MCF 10A (cell line): ENCODE results near the gene ENO1. TPM values are rescaled to one million over a fixed set of nuclear protein-coding genes. Genes with fewer than 3 reads are reported as not detected.
"Not testable (repeated sequence)": the region's sequence is repeated elsewhere in the genome, so short reads cannot be mapped to it uniquely, and the experiment has no call there.

ENCODE experiments used
- BruUV-seq: library from RNA; stranded (reverse); fragments of 400-500 nt; replicated peaks from 2 replicates; lab custom pipeline; 2021; lab: Mats Ljungman, UMichigan
- CTCF ChIA-PET: fragments of 300-600 bp; sonication (Branson Sonifier 250); formaldehyde crosslinking; extraction: SDS; loops from one replicate; lab custom pipeline; 2021; ENCODE audit warnings: antibody characterized with exemption, inconsistent platforms; lab: Yijun Ruan, JAX
- POLR2A ChIA-PET: fragments of 300-600, 350-650 bp; sonication (Branson Sonifier 250); formaldehyde crosslinking; extraction: SDS; loops from one replicate; lab custom pipeline; 2020; ENCODE audit warnings: antibody characterized with exemption, inconsistent platforms; lab: Yijun Ruan, JAX
- DNase-seq: peaks from one replicate; pipeline ENCODE4 v3.0.0-alpha.2; 2018; ENCODE audit not compliant: unreplicated experiment
- H3K27ac Mint-ChIP-seq: one replicate; pipeline ENCODE4 v1.8.0; 2022; ENCODE audit warnings: mild to moderate bottlenecking, low read depth, mixed read lengths; ENCODE audit not compliant: unreplicated experiment
- H3K27me3 Mint-ChIP-seq: one replicate; pipeline ENCODE4 v1.8.0; 2022; ENCODE audit warnings: mixed read lengths; ENCODE audit not compliant: insufficient read depth, unreplicated experiment
- H3K36me3 Mint-ChIP-seq: one replicate; pipeline ENCODE4 v1.8.0; 2022; ENCODE audit warnings: mild to moderate bottlenecking, moderate library complexity, mixed read lengths; ENCODE audit not compliant: insufficient read depth, unreplicated experiment
- H3K4me1 Mint-ChIP-seq: one replicate; pipeline ENCODE4 v1.8.0; 2022; ENCODE audit warnings: mixed read lengths; ENCODE audit not compliant: insufficient read depth, unreplicated experiment
- H3K4me3 Mint-ChIP-seq: one replicate; pipeline ENCODE4 v1.8.0; 2022; ENCODE audit warnings: mild to moderate bottlenecking, moderate library complexity, mixed read lengths; ENCODE audit not compliant: unreplicated experiment
- H3K9me3 Mint-ChIP-seq: one replicate; pipeline ENCODE4 v1.8.0; 2022; ENCODE audit warnings: mixed read lengths; ENCODE audit not compliant: unreplicated experiment
- intact Hi-C: fragments of 100-400 bp; cut with micrococcal nuclease; formaldehyde crosslinking; loops from 2 replicates; pipeline ENCODE4 v1.14.1; 2022
- total RNA-seq: library from RNA; stranded (reverse); gene quantifications from 2 replicates; pipeline ENCODE4 v1.2.3, GENCODE V29; 2022
- TF ChIP-seq, protein P1 (sequence below): fragments of 200-600 bp; IDR thresholded peaks from one replicate; pipeline ENCODE4 v1.8.0; 2022; ENCODE audit warnings: antibody characterized with exemption, mild to moderate bottlenecking; ENCODE audit not compliant: unreplicated experiment

Gene ENO1
- total RNA-seq, 1 experiment from 2014 or later, result 2,811 TPM

DNA sequence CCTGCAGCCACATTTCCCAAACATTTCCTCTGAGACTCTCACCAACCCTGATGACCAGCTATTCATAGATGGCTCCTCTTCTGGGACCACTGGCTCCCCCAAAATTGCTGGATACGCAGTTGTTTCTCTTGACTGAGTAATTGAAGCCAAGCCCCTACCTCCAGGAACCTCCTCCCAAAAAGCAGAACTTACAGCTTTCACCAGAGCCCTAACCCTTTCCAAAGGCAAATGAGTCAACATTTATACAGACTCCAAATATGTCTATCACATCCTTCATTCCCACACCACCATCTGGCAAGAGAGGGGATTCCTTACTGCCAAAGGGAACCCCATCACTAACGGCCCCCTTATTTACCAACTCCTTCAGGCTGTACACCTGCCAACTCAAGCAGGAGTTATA is 46.9 kb upstream of the ENO1 start:
- H3K27ac Mint-ChIP-seq, result no peak overlapping the region
- TF ChIP-seq, protein P1, sequence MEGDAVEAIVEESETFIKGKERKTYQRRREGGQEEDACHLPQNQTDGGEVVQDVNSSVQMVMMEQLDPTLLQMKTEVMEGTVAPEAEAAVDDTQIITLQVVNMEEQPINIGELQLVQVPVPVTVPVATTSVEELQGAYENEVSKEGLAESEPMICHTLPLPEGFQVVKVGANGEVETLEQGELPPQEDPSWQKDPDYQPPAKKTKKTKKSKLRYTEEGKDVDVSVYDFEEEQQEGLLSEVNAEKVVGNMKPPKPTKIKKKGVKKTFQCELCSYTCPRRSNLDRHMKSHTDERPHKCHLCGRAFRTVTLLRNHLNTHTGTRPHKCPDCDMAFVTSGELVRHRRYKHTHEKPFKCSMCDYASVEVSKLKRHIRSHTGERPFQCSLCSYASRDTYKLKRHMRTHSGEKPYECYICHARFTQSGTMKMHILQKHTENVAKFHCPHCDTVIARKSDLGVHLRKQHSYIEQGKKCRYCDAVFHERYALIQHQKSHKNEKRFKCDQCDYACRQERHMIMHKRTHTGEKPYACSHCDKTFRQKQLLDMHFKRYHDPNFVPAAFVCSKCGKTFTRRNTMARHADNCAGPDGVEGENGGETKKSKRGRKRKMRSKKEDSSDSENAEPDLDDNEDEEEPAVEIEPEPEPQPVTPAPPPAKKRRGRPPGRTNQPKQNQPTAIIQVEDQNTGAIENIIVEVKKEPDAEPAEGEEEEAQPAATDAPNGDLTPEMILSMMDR, result no peak
- ChIA-PET POLR2A (no interaction called here), CTCF (interaction anchor here (0.6 to 0.9 kb wide), 2 partner anchors 114 to 271 kb away, joined by 3 read pairs; no protein-coding TSS in a partner anchor)
- no peaks in the 10 kb centered on the region for H3K9me3 Mint-ChIP-seq
- H3K27me3 Mint-ChIP-seq, result no peaks in the 10 kb centered on the region
- intact Hi-C loops, result no loop called here
- DNase-seq, result no peak
- H3K4me1 Mint-ChIP-seq, result no peaks in the 10 kb centered on the region
- BruUV-seq, result no TSS peak
- no peaks in the 10 kb centered on the region for H3K36me3 Mint-ChIP-seq
- H3K4me3 Mint-ChIP-seq, result no peak overlapping the region

DNA sequence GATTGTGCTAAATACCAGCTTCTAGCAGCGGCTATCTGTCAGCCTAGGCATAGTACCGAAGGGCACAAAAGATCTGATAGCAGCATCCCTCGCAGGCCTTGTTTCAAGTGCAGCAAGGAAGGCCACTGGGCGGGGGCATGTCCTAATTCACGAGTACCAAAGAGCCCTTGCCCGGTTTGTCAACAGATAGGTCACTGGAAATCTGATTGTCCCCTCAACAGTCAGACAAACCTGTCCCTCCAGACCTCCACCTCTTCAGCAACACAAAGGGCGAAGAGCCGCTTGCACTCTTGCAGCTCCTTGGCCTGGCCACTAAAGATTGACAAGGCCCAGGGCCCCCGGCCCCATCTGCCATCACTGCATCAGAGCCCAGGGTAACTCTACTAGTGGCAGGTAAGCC is 44.5 kb upstream of the ENO1 start:
- Mint-ChIP-seq H3K4me1 (no peaks in the 10 kb centered on the region), H3K4me3 (no peak overlapping the region), H3K27ac (no peak overlapping the region), H3K36me3 (no peaks in the 10 kb centered on the region), H3K9me3 (no peaks in the 10 kb centered on the region), H3K27me3 (no peaks in the 10 kb centered on the region)
- intact Hi-C loops, result no loop called here
- TF ChIP-seq, protein P1, result no peak
- DNase-seq, result no peak
- POLR2A ChIA-PET, result interaction anchor here (1.0 kb wide), 1 partner anchor 177 kb away, joined by 3 read pairs; no protein-coding TSS in a partner anchor
- CTCF ChIA-PET, result interaction anchor here (1.0 kb wide), 1 partner anchor 178 kb away, joined by 3 read pairs; no protein-coding TSS in a partner anchor
- BruUV-seq, result no TSS peak

DNA sequence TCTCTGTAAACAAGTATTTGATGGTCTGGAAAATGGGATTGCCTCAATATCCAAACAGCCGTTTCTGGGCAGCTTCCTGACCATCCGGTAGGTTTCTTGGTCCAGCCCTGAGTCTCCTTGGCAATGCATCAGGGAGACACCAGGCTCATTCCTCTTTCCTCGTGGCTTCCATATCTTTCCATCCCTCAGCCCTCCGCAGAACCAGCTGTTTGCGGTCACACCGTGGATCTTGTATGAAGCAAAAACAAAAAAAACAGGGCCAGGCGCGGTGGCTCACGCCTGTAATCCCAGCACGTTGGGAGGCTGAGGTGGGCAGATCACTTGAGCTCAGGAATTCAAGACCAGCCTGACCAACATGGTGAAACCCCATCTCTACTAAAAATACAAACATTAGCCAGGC is 39.0 kb upstream of the ENO1 start:
- BruUV-seq, DNase-seq, H3K27me3 Mint-ChIP-seq, H3K36me3 Mint-ChIP-seq, H3K27ac Mint-ChIP-seq, H3K4me1 Mint-ChIP-seq, H3K4me3 Mint-ChIP-seq, H3K9me3 Mint-ChIP-seq, intact Hi-C loops: not testable (repeated sequence)
- ChIA-PET POLR2A (interaction anchor here (1.1 to 2.8 kb wide), 5 partner anchors 39 to 276 kb away, joined by 3 to 18 read pairs (median 5); partner anchors contain the start of gene ENO1), CTCF (interaction anchor here (0.6 to 8.6 kb wide), 26 partner anchors 10 to 1387 kb away, joined by 3 to 112 read pairs (median 3); no protein-coding TSS in a partner anchor)

DNA sequence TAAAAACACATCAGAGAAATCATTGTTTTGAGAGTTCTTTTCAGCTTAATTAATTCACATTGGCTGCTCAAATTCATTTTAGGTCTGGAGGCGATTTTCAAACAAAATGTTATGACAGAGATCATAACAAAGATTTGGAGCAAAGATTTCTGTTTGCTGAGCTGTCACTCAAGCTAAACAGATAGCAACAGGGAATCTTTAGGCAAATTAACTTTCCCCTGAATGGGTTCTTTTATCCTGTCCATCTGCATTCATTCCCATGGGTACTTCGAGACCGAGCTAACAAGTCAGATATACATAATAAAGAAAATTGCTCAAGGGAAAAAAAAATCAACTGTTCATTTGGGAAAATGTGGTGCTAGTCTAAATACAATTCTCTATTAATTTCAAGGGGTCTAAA is 37.0 kb upstream of the ENO1 start:
- Mint-ChIP-seq H3K27ac (no peak overlapping the region), H3K36me3 (no peaks in the 10 kb centered on the region), H3K4me1 (peaks cover 10% of the 10 kb centered on the region), H3K27me3 (no peaks in the 10 kb centered on the region), H3K9me3 (no peaks in the 10 kb centered on the region), H3K4me3 (no peak overlapping the region)
- no peak for DNase-seq
- ChIA-PET POLR2A (interaction anchor here (0.9 to 3.3 kb wide), 6 partner anchors 11 to 186 kb away, joined by 3 to 28 read pairs (median 4); partner anchors contain the start of gene ENO1), CTCF (interaction anchor here (0.6 to 8.6 kb wide), 6 partner anchors 43 to 282 kb away, joined by 3 to 112 read pairs (median 6); no protein-coding TSS in a partner anchor)
- TF ChIP-seq, protein P1, result no peak
- intact Hi-C loops, result no loop called here
- no TSS peak for BruUV-seq
